ENCODE data around the gene CCSER1.

CCSER1 gene

DNA sequence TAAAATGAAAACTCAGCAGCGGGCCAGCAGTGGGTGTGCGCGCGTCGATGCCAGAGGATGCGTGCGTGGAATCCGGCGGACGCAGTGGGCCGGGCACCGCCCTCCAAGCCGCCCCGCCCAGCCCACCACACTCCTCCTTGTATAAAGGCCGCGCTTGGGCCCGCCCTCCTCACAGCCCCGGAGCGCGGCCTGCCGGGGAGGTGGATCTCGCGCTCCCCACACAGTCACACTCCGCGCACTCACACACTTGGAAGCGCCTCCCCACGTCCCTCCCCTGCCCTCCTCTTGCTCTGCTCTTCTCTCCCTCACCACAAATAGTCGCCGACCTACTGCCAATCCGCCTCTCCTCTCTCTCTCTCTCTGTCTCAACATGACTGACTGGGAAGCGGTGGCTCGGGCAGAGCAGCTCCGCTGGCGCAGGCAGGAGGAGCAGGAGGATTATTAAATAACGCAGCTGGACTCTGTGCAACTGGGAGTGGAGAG, at the start of gene CCSER1:
TSS of gene CCSER1 (plus strand) at position 172 of the 483 bp plus-strand sequence.
- peak; percentile 67 for DNase-seq (ENCODE audit: low read depth)

DNA sequence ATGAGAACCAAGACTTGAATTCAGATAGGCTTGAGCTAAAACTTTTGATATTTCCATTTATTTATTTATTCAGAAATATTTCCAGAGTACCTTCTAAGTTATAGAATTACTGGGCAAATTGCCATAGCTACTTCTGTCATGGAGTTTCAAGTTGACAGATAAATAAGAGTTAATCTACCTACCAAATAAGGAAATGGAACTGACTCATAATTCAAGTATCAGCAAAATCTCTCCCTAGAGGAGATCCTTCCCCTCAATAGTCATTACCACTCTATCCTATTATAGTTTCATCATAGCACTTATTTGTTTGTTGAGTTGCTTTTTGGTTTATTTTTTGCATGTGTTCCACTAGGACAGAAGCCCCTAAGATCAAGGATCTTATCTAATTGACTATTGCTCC, 48.8 kb upstream of the CCSER1 start:
- no peak for DNase-seq (ENCODE audit: low read depth)

DNA sequence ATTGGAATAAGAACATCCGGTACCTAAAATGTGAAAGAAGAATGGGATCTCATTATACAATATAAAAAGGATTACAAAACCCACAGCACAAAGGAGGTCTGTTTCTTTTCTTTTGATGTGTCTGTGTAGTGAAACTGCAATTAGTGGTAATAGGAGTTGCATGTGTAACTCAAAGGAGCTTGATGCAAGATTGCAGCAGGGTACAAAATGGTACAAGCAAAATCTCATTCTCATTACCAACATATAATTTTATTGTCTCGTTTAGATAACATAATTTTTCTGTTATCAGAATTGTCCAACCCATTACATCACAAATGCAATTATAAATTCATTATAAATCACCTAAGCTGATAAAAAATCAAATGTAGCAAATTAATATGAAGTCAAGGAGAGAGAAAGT, 47.1 kb upstream of the CCSER1 start:
- DNase-seq (ENCODE audit: low read depth): no peak

DNA sequence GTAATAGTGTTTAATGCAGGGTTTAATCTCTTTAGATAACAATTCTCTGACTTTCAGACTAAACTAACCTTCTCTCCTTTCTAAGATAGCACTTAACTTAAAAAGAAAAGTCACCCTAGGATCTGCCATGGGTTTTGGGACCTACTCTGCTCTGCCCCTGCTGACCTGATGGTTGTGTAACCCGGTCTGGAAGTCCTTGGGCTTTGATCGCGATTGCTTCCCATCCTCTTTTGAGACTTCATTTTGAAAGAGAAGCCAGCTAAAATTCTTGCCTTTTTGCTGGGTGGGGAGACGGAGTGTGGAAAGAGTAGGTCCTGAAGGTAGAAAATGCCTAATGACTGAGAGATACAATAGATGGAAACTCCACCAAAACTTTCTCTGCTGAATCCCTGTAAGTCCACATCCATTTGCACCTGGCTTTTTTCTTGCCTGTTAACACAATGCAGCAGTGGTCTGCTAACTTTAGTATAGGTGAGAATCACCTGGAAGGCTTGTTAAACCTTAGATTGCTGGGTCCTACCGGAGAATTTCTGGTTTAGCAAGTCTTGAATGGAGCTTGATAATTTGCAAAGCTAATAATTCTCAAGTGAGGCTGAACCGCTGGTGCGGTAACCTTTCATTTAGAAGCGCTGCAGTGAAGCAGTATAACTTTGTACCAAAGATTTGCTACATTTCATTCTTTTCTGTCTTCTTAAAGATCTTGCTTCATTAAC, 45.6 kb upstream of the CCSER1 start:
- DNase-seq (ENCODE audit: low read depth): no peak

DNA sequence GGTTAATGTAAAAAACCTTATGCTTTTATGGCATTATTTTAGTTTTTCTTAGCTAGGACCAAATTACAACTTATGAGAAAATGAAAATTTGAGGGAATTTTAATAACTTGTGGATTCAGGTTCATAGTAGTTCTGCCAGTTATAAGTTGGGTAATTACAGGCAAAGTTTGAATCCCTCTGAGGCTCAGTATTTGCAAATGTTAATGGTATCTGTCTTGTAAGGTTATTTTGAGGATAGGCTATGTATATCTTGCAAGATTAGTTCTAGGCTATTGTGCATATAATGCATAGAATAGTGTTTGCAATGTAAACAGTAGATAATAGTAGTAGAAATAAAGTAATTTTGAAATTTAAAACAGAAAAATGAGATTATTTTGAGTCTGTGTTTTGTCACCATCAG, 44.7 kb upstream of the CCSER1 start:
- DNase-seq (ENCODE audit: low read depth): no peak

DNA sequence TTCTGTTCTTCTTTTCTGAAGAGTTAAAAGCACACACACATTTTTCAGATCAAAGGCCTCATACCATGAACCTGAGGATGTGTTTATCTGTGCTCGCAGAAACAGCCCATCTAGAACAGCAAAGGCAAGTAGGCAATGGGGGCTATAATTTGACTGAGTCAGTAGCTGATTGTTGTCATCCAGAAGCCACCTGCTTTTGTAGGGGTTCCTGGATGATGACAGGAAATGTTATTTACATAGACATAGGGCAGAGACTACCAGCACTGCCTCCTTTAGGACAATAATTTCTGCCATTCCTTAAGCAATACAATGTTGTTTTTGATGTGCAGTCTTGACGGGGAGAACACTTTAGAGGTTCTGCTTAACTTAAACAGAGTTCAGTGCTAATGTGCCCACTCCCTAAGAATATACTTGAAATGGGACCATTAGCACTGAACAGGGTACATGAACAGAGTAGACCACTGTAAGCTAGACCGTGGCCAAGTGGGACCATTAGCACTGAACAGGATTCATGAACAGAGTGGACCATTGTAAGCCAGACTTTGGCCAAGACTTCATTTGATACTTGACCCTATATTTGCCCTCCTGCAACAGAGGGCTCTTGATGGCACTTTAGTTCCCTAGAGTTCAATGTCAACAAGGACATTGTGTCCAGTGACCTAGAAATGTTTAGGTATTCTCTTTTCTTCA, 42.8 kb upstream of the CCSER1 start:
- DNase-seq (ENCODE audit: low read depth): no peak

DNA sequence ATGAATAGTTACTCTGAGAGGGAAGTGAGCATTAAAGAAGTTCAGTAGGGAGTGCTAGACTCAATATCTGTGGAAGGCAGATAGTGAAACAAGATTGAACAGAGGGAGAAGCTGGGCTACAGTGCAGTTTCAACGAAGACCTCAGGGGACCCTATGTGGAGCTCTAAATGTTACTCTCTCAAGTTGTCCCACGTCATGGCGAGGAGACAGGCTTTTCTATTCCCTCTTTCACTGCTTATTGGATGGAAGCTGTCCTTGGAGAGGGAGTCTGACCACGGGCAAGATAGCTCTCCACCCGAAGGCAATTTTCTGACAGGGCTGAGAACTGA, 42.3 kb upstream of the CCSER1 start:
- DNase-seq (ENCODE audit: low read depth): no peak

DNA sequence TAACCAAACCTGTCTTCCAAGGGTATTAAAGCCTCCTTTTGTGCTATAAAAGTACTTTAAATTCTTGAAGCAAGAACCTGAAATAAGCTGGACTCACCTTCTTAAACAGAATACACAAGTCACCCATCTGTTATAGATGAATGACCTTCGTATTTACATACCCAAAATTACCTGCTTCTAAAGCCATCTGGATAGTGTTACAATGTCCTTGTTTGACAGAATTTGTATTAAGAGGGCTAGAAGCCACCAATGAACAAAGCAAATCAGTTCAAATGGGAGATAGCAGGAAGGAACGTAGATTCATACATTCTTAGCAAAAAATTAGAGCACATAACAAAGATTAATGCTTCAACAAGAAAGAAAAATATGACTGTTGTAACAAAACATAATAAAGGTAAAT, 33.7 kb upstream of the CCSER1 start:
- no peak for DNase-seq (ENCODE audit: low read depth)

DNA sequence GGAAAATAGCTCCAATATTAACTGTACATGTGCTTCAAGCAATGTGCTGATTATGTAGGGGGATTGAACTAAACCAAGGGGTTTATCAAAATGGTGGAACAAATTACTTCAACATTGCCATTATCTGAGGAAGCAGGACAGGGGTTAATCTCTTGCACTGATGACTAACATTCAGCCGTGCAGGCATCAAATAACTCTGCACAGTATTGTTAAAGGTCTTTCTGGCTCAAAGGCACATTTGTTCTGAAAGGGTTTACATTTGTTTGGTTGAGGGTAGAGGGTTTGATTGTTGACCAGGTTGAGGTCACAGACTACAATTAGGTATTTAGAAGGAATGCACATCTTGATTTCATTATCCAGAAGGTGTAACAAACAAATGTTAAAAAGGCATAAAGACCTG, 32.2 kb upstream of the CCSER1 start:
- no peak for DNase-seq (ENCODE audit: low read depth)

DNA sequence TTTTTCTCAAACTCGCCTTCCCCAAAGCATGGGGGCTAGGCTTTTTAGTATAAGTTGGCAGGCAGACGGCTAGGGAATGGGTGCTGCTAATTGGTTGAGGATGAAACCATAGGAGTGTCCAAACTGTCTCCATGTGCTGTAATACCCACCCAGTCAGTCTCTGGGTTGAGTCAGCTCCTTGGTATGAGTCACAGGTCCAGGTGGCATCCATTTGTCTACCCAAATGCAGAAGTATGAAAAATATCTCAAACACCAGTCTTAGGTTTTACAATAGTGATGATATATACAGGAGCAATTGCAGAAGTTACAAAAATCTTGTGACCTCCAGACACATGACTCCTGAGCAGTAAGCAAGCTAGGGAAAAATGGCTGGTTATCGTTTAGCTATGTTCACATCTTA, 27.4 kb upstream of the CCSER1 start:
- no peak for DNase-seq (ENCODE audit: low read depth)

DNA sequence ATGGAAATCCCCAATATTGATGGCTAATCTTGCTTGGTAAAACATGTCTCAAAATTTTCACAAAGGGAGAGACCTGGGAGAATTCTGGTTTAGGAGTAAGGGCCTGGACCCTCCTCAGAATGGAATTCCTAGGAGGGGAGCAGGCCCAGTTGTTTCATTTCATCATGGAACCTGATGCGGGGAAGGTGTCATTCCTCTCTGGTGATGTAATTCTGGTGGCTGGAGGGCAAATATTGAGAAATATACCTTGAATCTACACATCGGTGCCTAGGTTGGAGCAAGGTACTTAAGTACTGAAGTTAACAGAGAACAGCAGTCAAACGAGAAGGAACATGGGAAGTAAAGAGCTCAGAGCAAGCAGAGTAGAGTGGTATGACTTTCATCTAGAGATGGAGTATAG, 23.2 kb upstream of the CCSER1 start:
- DNase-seq (ENCODE audit: low read depth): no peak

DNA sequence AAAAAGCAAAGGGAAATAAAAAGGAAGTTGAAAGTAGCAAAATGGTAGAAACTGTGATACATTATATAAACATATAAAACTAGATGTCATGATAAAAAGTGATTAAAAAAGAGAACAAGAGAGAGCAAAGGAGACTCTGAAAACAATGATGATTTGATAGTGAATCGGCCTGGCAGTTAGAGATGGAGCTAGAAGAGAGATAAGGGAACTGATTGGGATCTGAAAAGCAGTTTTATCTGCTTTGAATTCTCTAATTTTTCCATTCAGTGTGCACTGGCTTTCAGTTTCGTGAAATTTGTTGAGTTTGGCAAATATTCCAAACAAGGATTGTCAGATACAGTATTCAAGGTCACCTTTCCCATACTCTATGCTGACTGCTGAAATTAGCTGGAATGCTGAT, 21.9 kb upstream of the CCSER1 start:
- DNase-seq (ENCODE audit: low read depth): no peak

DNA sequence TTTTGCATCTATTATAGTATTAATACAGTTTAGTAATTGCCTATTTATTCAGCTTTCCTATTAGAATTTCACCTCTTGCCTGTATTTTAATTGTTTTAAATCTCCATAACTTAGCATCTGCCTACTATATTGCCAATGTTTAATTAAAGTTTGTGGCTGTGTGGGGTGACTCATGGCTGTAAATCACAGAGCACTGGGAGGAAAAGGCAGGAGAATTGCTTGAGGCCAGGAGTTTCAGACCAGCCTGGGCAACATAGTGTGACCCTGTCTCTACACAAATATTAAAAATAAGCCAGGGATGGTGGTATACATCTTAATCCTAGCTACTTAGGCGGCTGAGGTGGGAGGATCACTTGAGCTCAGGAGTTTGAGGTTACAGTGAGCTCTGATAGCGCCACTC, 14.5 kb upstream of the CCSER1 start:
- DNase-seq (ENCODE audit: low read depth): no peak

DNA sequence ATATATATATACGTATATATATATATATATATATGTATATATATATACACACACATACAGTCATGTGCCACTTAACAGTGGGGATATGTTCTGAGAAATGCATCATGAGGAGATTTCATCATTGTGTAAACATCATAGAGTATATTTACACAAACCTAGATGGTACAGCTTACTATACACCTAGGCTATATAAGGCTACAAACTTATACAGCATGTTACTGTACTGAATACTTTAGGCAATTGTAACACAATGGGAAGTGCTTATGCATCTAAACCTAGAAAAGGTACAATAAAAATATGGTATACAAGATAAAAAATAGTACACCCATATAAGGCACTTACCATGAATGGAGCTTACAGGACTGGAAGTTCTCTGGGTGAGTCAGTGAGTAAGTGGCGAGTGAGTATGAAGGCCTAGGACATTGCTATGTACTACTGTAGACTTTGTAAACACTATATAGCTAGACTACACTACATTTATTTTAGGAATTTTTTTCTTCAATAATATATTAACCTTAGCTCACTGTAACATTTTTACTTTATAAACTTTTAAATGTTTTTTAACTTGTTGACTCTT, 13.2 kb upstream of the CCSER1 start:
- no peak for DNase-seq (ENCODE audit: low read depth)

DNA sequence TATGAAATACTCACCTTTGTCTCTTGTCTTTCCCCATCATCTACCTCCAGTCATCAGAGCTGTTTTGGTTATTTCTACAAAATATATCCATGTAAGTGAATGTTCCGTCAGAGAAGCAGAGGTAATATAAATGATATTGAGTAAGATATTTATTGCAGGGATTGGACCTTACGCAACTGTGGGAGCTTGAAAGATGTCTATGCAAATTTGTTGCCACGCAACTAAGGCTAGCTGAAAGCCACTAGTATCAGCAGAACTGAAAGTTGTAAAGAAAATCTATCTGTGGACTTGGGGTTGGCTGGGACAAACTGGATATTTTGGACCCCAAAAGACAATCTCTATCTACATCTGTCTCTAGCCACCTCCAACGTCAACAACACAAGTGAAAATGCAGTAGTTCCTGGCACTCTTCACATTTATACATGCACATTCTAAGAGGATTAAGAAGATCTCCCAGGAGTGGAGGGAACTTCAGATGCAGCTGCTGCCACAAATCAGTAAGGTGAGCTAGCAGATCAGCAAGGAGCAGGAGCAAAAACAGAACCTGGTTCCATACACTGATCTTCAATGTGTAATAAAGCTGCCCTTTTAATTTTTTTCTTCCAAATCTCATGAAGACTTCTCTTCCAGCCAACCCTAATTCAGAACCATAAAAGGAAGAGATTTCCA, 8.5 kb upstream of the CCSER1 start:
- no peak for DNase-seq (ENCODE audit: low read depth)

DNA sequence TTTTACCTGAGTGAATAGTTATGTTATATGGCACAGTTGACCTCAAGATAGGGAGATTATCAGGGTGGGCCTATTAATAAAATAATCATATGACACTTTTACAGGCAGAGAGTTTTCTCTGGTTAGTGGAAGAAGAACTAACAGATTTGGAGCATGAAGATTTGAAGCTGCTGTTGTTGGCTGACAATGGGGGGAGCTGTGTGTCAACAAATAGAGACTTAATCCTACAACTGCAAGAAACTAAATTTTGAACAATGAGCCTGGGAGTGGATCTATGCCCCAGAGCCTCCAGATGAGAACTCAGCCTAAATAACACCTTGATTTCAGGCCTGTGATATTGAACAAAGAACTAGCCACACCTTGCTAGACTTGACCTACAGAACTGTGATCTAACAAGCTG, 7.2 kb upstream of the CCSER1 start:
- no peak for DNase-seq (ENCODE audit: low read depth)

DNA sequence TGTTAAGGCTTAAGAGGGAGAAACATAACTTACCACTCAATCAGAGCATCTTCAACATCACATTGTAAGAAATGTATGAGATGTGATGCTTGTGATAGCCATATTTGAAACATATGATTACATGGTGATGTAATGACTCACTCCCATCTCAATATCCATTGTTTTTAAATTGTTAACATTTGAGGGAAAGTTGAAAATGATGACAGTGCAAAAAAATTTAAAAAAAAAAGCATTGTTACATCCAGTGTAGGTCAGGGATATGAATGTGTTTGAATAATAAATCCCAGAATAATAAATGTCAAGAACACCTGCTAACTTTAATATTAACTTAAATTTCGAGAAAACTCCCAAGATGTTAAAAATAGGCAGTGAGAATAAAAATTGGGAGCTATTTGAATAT, 6.4 kb upstream of the CCSER1 start:
- DNase-seq (ENCODE audit: low read depth): no peak

DNA sequence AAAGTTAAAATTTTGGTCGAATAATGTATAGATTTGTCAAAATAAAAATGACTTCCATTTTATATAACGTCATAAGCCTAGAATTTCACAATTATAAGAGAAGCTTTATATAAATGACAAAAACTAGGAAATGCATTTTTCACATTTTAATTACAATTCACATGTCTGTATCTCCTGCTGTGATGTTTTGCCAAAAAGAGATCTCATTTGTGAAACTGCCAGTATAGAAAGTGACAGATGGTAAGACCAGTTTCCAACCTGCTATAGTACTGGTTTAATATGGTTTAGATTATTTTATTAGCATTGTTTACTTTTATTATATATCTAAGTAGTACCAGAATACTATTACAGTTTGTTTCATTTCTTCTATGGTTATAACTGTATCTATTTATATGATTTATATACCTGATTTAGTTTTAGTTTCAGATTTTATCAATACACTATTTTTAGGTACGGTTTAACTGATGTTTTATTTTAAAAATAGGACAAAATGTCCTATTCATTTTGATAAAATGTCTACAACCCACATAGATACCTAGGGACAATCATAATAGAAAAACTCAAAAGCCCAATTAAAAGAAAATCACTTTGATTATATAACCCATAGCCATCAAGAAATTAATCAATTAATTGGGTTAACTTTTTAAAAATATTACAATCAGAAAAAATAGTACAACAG, 5.4 kb upstream of the CCSER1 start:
- DNase-seq (ENCODE audit: low read depth): no peak

DNA sequence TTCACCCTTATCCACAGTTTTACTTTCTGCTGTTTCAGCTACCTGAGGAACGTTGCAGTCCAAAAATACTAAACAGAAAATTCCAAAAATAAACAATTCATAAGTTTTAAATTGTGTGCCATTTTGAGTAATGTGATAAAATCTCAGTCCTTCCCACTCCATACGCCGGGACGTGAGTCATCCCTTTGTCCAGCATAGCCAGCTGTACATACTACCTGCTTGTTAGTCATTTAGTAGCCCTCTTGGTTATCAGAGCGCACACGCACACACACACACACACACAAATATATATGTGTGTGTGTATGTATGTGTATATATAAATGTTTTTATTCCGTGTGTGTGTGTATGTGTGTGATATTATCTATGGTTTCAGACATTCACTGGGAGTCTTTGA, 4.8 kb upstream of the CCSER1 start:
- no peak for DNase-seq (ENCODE audit: low read depth)

DNA sequence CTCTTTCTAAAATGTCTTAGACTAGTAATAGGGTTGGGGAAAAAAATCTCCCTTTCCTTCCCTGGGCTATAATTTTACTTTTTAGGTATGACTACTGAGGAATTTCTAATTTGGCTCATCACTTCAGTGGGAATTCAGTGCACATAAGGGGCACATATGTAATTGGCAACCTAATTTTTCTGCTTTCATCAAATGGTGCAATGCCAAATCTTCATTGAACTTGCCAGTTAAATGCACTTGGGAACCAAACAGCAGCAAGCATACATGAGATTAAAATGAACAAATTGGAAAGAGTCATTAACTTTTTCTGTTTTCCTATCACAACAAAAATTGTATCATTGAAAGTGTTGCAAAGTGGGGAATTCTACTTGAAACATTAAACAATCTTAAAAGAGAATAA, 2.9 kb upstream of the CCSER1 start:
- no peak for DNase-seq (ENCODE audit: low read depth)

DNA sequence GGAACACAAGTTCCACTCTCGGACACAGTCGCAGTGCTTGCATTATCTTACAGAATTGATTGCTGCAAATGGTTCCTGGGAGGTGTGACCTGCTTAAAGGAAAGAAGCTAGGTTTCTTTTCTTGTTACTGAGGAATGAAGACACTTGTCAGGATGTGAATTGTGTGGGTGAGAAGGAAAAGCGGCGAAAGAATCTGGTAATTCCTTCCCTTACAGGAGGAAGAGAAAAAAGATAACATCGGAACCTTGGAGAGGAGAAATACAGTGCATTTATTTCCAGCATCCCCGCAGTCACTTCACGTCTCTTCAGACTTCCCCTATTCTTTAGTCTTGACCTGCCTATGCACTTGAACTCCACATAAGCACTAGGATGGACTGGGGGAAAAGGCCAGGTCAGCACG, 389 bp upstream of the CCSER1 start:
- no peak for DNase-seq (ENCODE audit: low read depth)

DNA sequence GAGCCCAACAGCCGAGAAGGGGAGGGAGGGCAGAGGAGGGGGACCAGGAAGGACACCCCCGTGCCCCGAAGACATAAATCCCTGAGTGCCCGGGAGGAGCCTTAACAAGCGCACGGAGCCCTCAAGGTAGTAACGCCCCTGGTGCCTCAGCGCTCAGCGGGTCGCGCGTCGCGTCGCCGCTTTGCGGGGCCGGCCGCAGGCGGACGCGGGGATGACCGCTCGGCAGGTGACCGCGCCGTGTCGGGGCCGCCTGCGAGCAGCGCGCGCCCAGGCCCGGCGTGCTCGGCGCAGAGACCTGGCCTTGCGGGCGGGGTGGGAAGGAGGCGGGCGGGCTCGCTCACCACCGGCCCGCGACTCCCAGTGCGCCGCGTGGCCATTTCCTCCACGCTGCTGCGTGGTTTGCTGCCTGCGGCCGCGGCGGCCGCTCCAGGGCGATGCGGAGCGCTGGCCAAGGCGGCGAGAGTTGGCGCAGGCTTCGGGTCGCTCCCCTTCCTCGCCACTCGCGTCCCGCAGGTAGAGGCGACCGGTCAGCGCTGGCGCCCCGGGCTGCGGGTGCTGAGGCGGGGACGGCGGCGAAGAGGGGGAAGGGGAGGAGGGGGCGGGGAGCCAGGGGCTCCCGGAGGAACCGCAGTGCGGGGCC, 632 bp downstream of the CCSER1 start:
- DNase-seq (ENCODE audit: low read depth): no peak
